GM23338 (cell line): Measurements from ENCODE around the gene SCN1B. TPM values are rescaled to one million over a fixed set of nuclear protein-coding genes. Genes with fewer than 3 reads are reported as not detected.

ENCODE experiments used
- ATAC-seq: fragments of 200-7000 bp; cut with Tn5 transposase; 3 replicates; pipeline ENCODE4 v1.9.1; 2020
- DNase-seq: peaks from one replicate; pipeline ENCODE4 v3.0.0-alpha.2; 2015; ENCODE audit warnings: low spot score
- H2AFZ ChIP-seq: fragments of 200-600 bp; sonication (generic); 2 replicates; pipeline ENCODE4 v1.8.0; 2016; ENCODE audit warnings: antibody characterized with exemption, mild to moderate bottlenecking, moderate library complexity
- H3F3A ChIP-seq: fragments of 200-600 bp; sonication (generic); replicated peaks from 2 replicates; pipeline ENCODE4 v1.8.0; 2017; ENCODE audit warnings: antibody characterized with exemption, mixed run types, low read depth
- H3K27ac ChIP-seq: fragments of 200-600 bp; sonication (generic); 2 replicates; pipeline ENCODE4 v1.6.1; 2016; ENCODE audit warnings: low read depth
- H3K27me3 ChIP-seq: fragments of 200-600 bp; sonication (generic); 2 replicates; pipeline ENCODE4 v1.8.0; 2016; ENCODE audit warnings: mild to moderate bottlenecking, mixed run types, moderate library complexity; ENCODE audit not compliant: insufficient read depth
- H3K36me3 ChIP-seq: fragments of 200-600 bp; sonication (generic); 2 replicates; pipeline ENCODE4 v1.8.0; 2016; ENCODE audit warnings: mild to moderate bottlenecking; ENCODE audit not compliant: insufficient read depth
- H3K4me1 ChIP-seq: fragments of 200-600 bp; sonication (generic); 2 replicates; pipeline ENCODE4 v1.8.0; 2016; ENCODE audit warnings: mild to moderate bottlenecking, moderate library complexity; ENCODE audit not compliant: insufficient read depth
- H3K4me2 ChIP-seq: fragments of 200-600 bp; sonication (generic); 2 replicates; pipeline ENCODE4 v1.7.1; 2017; ENCODE audit warnings: mixed run types
- H3K4me3 ChIP-seq: fragments of 200-600 bp; sonication (generic); 2 replicates; pipeline ENCODE4 v1.6.1; 2016; ENCODE audit warnings: mixed run types
- H3K79me2 ChIP-seq: fragments of 200-600 bp; sonication (generic); replicated peaks from 2 replicates; pipeline ENCODE4 v1.8.0; 2017; ENCODE audit warnings: mild to moderate bottlenecking; ENCODE audit not compliant: insufficient read depth
- H3K9me2 ChIP-seq: fragments of 200-600 bp; sonication (generic); 2 replicates; pipeline ENCODE4 v1.8.0; 2017; ENCODE audit not compliant: insufficient read depth
- H4K20me1 ChIP-seq: fragments of 200-600 bp; sonication (generic); replicated peaks from 2 replicates; pipeline ENCODE4 v1.8.0; 2017; ENCODE audit warnings: mild to moderate bottlenecking; ENCODE audit not compliant: insufficient read depth
- H3K27ac Mint-ChIP-seq: 2 replicates; pipeline ENCODE4 v1.8.0; 2020; ENCODE audit warnings: inconsistent platforms, mild to moderate bottlenecking, moderate library complexity, mixed read lengths
- H3K27me3 Mint-ChIP-seq: 3 replicates; pipeline ENCODE4 v1.8.0; 2022; ENCODE audit warnings: low read depth, mild to moderate bottlenecking, moderate library complexity, mixed read lengths, inconsistent platforms; ENCODE audit not compliant: insufficient read depth, poor library complexity
- H3K36me3 Mint-ChIP-seq: 3 replicates; pipeline ENCODE4 v1.8.0; 2021; ENCODE audit warnings: low read depth, mild to moderate bottlenecking, inconsistent platforms, moderate library complexity, mixed read lengths
- H3K4me1 Mint-ChIP-seq: 3 replicates; pipeline ENCODE4 v1.8.0; 2020; ENCODE audit warnings: mild to moderate bottlenecking, inconsistent platforms, mixed read lengths
- H3K4me3 Mint-ChIP-seq: 3 replicates; pipeline ENCODE4 v1.8.0; 2021; ENCODE audit warnings: moderate library complexity, mild to moderate bottlenecking, inconsistent platforms, mixed read lengths
- H3K9me3 Mint-ChIP-seq: 3 replicates; pipeline ENCODE4 v1.8.0; 2020; ENCODE audit warnings: moderate library complexity, mild to moderate bottlenecking, inconsistent platforms, mixed read lengths
- CREB1 ChIP-seq: fragments of 250-450 bp; sonication (Bioruptor Pico); IDR thresholded peaks from 2 replicates; pipeline ENCODE4 v1.5.0; 2020; ENCODE audit warnings: low read depth, mild to moderate bottlenecking, moderate library complexity
- ETS1 ChIP-seq: IDR thresholded peaks from 2 replicates; pipeline ENCODE4 v1.6.1; 2016; ENCODE audit warnings: antibody characterized with exemption
- EZH2 ChIP-seq: fragments of 200-600 bp; sonication (generic); IDR thresholded peaks from one replicate; pipeline ENCODE4 v1.8.0; 2017; ENCODE audit warnings: antibody characterized with exemption, mild to moderate bottlenecking, low read depth; ENCODE audit not compliant: unreplicated experiment
- EZH2phosphoT487 ChIP-seq: fragments of 200-600 bp; sonication (generic); IDR thresholded peaks from one replicate; pipeline ENCODE4 v1.8.1; 2018; ENCODE audit warnings: antibody characterized with exemption; ENCODE audit not compliant: unreplicated experiment
- JUNB ChIP-seq: IDR thresholded peaks from one replicate; pipeline ENCODE4 v1.6.1; 2016; ENCODE audit warnings: antibody characterized with exemption; ENCODE audit not compliant: unreplicated experiment
- NANOG ChIP-seq: IDR thresholded peaks from 2 replicates; pipeline ENCODE4 v1.6.1; 2016; ENCODE audit warnings: antibody characterized with exemption, borderline replicate concordance
- POLR2AphosphoS5 ChIP-seq: IDR thresholded peaks from 2 replicates; pipeline ENCODE4 v1.6.1; 2016; ENCODE audit warnings: antibody characterized with exemption, low read depth
- REST ChIP-seq: IDR thresholded peaks from one replicate; pipeline ENCODE4 v1.6.1; 2018; ENCODE audit warnings: antibody characterized with exemption; ENCODE audit not compliant: unreplicated experiment
- STAT1 ChIP-seq: IDR thresholded peaks from one replicate; pipeline ENCODE4 v1.6.1; 2016; ENCODE audit warnings: antibody characterized with exemption; ENCODE audit not compliant: unreplicated experiment
- ZNF114 ChIP-seq: fragments of 250-450 bp; sonication (Bioruptor Pico); IDR thresholded peaks from 2 replicates; pipeline ENCODE4 v1.5.0; 2020; ENCODE audit warnings: mild to moderate bottlenecking, moderate library complexity
- ZNF331 ChIP-seq: fragments of 250-450 bp; sonication (Bioruptor Pico); IDR thresholded peaks from 2 replicates; pipeline ENCODE4 v1.5.0; 2020; ENCODE audit warnings: low read depth, mild to moderate bottlenecking, moderate library complexity
- polyA plus RNA-seq: library from polyadenylated mRNA; unstranded; fragments of >200 nt; fragmentation: Nextera tagmentation; extraction: Ambion mirVana; gene quantifications from 2 replicates; pipeline ENCODE4 v1.2.1, GENCODE V29; 2016
- total RNA-seq: library from RNA; depleted of rRNA; stranded (reverse); fragments of >200 nt; shearing (Covaris generic); gene quantifications from 2 replicates; pipeline ENCODE4 v1.2.3, GENCODE V29; 2014
- TF ChIP-seq, protein P1 (sequence below), 2 experiments: fragments of 200-600 bp in 1 of 2; sonication (generic) in 1 of 2; conservative IDR thresholded peaks; 2 replicates each; pipeline versions ENCODE4 v1.5.1 to v1.6.1; 2016 to 2017; ENCODE audit warnings: antibody characterized with exemption in 2 of 2, low read depth in 2 of 2, mild to moderate bottlenecking in 2 of 2, moderate library complexity in 1 of 2
- TF ChIP-seq, protein P2 (sequence below): fragments of 250-450 bp; sonication (Bioruptor Pico); IDR thresholded peaks from 2 replicates; pipeline ENCODE4 v1.5.0; 2020; ENCODE audit warnings: mild to moderate bottlenecking, moderate library complexity

Gene SCN1B
- total and polyA plus RNA-seq, 2 experiments from 2014 or later, result 1.7 to 4.8 TPM

- H3K4me1 Mint-ChIP-seq, result no peaks in the 10 kb centered on the region
- Histone ChIP-seq H3K36me3 (peaks cover 70% of the 10 kb centered on the region), H3K27ac (no peak overlapping the region), H3K4me3 (no peak overlapping the region), H3F3A (peaks cover 15% of the 10 kb centered on the region), H3K9me2 (no peaks in the 10 kb centered on the region), H3K4me1 (no peaks in the 10 kb centered on the region), H2AFZ (no peak overlapping the region), H3K27me3 (no peaks in the 10 kb centered on the region), H3K79me2 (no peaks in the 10 kb centered on the region), H4K20me1 (peaks cover 12% of the 10 kb centered on the region), H3K4me2 (no peak overlapping the region)
- no peaks in the 10 kb centered on the region; the same call in 2 of the 3 replicates for H3K9me3 Mint-ChIP-seq
- ATAC-seq, result no peak
- DNase-seq, result no peak
- H3K4me3 Mint-ChIP-seq, result no peak overlapping the region
- peaks cover 88% of the 10 kb centered on the region for H3K36me3 Mint-ChIP-seq
- no peak overlapping the region for H3K27ac Mint-ChIP-seq
- TF ChIP-seq, protein P1, sequence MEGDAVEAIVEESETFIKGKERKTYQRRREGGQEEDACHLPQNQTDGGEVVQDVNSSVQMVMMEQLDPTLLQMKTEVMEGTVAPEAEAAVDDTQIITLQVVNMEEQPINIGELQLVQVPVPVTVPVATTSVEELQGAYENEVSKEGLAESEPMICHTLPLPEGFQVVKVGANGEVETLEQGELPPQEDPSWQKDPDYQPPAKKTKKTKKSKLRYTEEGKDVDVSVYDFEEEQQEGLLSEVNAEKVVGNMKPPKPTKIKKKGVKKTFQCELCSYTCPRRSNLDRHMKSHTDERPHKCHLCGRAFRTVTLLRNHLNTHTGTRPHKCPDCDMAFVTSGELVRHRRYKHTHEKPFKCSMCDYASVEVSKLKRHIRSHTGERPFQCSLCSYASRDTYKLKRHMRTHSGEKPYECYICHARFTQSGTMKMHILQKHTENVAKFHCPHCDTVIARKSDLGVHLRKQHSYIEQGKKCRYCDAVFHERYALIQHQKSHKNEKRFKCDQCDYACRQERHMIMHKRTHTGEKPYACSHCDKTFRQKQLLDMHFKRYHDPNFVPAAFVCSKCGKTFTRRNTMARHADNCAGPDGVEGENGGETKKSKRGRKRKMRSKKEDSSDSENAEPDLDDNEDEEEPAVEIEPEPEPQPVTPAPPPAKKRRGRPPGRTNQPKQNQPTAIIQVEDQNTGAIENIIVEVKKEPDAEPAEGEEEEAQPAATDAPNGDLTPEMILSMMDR (conservative IDR thresholded peaks at IDR 0.05; ENCODE audit: low read depth in 2 of 2), result no peak
- TF ChIP-seq EZH2phosphoT487, result no peak
- no peak for TF ChIP-seq ZNF114
- TF ChIP-seq ETS1, result no peak
- TF ChIP-seq POLR2AphosphoS5, result no peak
- no peak for TF ChIP-seq ZNF331 (CRISPR knock-in tag)
- TF ChIP-seq NANOG, result no peak
- TF ChIP-seq STAT1, result no peak
- TF ChIP-seq CREB1 (CRISPR knock-in tag), result no peak
- no peak for TF ChIP-seq JUNB
- TF ChIP-seq EZH2, result no peak
- TF ChIP-seq, protein P2, sequence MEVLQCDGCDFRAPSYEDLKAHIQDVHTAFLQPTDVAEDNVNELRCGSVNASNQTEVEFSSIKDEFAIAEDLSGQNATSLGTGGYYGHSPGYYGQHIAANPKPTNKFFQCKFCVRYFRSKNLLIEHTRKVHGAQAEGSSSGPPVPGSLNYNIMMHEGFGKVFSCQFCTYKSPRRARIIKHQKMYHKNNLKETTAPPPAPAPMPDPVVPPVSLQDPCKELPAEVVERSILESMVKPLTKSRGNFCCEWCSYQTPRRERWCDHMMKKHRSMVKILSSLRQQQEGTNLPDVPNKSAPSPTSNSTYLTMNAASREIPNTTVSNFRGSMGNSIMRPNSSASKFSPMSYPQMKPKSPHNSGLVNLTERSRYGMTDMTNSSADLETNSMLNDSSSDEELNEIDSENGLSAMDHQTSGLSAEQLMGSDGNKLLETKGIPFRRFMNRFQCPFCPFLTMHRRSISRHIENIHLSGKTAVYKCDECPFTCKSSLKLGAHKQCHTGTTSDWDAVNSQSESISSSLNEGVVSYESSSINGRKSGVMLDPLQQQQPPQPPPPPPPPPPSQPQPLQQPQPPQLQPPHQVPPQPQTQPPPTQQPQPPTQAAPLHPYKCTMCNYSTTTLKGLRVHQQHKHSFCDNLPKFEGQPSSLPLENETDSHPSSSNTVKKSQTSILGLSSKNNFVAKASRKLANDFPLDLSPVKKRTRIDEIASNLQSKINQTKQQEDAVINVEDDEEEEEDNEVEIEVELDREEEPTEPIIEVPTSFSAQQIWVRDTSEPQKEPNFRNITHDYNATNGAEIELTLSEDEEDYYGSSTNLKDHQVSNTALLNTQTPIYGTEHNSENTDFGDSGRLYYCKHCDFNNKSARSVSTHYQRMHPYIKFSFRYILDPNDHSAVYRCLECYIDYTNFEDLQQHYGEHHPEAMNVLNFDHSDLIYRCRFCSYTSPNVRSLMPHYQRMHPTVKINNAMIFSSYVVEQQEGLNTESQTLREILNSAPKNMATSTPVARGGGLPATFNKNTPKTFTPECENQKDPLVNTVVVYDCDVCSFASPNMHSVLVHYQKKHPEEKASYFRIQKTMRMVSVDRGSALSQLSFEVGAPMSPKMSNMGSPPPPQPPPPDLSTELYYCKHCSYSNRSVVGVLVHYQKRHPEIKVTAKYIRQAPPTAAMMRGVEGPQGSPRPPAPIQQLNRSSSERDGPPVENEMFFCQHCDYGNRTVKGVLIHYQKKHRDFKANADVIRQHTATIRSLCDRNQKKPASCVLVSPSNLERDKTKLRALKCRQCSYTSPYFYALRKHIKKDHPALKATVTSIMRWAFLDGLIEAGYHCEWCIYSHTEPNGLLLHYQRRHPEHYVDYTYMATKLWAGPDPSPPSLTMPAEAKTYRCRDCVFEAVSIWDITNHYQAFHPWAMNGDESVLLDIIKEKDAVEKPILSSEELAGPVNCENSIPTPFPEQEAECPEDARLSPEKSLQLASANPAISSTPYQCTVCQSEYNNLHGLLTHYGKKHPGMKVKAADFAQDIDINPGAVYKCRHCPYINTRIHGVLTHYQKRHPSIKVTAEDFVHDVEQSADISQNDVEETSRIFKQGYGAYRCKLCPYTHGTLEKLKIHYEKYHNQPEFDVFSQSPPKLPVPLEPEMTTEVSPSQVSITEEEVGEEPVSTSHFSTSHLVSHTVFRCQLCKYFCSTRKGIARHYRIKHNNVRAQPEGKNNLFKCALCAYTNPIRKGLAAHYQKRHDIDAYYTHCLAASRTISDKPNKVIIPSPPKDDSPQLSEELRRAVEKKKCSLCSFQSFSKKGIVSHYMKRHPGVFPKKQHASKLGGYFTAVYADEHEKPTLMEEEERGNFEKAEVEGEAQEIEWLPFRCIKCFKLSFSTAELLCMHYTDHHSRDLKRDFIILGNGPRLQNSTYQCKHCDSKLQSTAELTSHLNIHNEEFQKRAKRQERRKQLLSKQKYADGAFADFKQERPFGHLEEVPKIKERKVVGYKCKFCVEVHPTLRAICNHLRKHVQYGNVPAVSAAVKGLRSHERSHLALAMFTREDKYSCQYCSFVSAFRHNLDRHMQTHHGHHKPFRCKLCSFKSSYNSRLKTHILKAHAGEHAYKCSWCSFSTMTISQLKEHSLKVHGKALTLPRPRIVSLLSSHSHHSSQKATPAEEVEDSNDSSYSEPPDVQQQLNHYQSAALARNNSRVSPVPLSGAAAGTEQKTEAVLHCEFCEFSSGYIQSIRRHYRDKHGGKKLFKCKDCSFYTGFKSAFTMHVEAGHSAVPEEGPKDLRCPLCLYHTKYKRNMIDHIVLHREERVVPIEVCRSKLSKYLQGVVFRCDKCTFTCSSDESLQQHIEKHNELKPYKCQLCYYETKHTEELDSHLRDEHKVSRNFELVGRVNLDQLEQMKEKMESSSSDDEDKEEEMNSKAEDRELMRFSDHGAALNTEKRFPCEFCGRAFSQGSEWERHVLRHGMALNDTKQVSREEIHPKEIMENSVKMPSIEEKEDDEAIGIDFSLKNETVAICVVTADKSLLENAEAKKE (CRISPR knock-in tag), result no peak
- TF ChIP-seq REST, result no peak
- peaks cover 10% of the 10 kb centered on the region for H3K27me3 Mint-ChIP-seq
Measured at GRCh38 chr19:35019144-35019543, 11.1 kb upstream of the SCN1B start.
